ENCODE measurements around the gene KLHDC7B.

- no peak for TF ChIP-seq CTCF (IDR thresholded peaks at IDR 0.05)
- no peak for TF ChIP-seq POLR2A (IDR thresholded peaks at IDR 0.05)
- no peak for TF ChIP-seq EP300 (IDR thresholded peaks at IDR 0.05)
Measured at GRCh38 chr22:50502628-50503474, 42.8 kb upstream of the KLHDC7B start.
